Amniotic stem cell (primary cell): ENCODE measurements around the gene HOXA3.

Experiments used
- DNase-seq: peaks from one replicate; lab custom pipeline; 2025; lab: John Stamatoyannopoulos, UW

Gene HOXA3

DNA sequence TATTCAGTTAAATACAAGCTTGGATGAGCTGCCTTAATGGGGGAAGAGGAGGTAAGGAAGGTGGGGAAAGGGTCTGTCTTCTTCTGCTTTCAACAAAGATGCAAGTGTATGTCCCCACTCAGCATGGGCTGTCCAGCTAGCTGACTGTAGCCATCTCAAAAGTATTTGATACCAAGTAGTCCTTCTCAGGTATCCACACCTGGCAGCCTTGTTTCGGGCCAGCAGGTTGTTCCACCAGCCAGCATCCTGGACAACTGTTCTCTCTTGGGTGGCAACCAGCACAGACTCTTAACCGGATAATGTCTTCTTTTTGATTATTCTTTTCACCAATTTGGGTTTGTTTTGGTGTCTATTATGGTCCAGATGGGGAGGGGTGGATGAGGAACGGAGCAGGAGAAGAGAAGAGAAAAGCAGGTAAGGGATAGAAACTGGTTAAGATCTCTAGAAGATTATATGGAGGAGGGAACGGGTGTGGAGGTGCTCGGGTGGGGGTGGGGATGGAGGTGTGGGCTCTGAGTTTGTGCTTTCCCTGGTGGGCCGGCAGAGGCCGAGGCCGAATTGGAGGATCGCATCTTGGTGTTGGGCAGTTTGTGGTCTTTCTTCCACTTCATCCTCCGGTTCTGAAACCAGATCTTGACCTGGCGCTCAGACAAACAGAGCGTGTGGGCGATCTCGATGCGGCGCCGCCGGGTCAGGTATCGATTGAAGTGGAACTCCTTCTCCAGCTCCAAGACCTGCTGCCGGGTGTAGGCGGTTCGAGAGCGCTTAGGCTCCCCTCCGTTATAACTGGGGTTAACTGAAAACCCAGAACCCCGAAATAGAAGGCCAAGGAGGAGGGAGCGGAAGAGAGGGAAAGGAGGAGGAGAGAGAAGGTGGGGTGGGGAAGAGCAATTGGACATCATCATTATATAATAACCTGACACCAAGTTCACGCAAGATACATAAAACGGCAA, 23.3 kb downstream of the HOXA3 start:
- no peak for DNase-seq

- DNase-seq, result no peak
Measured at GRCh38 chr7:27128034-27128433, 24.3 kb downstream of the HOXA3 start.

- DNase-seq, result no peak
Measured at GRCh38 chr7:27126596-27127327, 25.6 kb downstream of the HOXA3 start.

DNA sequence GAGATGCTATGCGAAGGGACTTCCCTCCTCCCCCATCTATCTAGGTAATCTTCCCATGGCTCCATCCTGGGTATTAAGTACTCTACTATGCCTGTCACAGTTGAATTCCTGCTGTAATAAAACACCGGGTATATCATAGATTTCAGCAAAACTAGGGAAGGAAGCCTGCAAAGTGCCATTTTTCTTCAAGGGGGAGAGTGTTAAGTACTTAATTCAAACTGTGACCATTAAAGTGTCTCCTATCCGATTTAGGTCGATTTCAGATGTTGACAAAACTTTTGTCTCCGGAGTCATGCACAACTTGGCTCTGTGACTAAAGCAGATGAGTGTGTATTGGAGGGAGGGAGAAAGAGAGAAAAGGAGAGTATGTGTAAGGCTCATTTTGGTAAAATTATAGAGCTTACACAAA, 26.4 kb downstream of the HOXA3 start:
- DNase-seq, result no peak

DNA sequence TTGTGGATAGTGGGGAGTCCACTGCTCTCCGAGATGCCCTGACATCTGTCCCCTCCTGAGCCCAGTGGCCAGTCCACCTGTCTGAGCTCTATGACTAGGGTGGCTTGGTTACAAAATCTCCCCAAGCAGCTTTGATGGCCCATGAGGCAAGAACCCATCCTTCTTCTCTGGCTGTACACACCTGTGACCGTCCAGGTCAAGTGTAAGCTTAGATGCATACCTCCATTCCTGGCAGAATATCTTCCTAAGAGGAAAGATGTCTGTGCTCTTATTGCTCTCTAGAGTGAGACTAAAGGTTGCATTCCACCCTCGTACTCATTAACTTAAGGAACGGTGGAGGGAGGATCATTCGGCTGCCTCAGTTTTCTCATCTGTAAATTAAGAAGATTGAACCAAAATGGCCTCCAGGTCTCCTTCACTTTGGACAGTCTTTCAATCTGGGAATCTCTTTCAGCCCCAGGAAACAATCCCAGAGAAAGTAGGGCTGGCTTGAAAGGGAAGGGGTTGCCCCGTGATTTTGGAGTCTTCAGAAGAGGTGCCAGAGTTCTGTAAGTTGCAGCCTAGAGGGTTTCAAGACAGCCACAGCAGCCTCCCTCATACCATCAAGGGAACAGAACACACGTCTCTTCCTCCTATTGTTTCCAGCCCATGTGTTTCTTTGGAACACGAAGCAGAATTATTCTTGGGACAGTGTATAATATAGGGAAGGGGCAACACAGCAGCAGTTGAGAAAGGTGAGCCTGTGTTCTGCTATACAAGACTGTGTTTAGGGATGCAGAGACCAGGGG, 27.3 kb downstream of the HOXA3 start:
- no peak for DNase-seq

GRCh38 chr7:27124096-27124901, 28.1 kb downstream of the HOXA3 start:
- DNase-seq, result no peak

- no peak for DNase-seq
Measured at GRCh38 chr7:27123477-27124053, 28.8 kb downstream of the HOXA3 start.

GRCh38 chr7:27123007-27123476, 29.3 kb downstream of the HOXA3 start:
- no peak for DNase-seq

- no peak for DNase-seq
Measured at GRCh38 chr7:27122077-27122910, 30.1 kb downstream of the HOXA3 start.

GRCh38 chr7:27121684-27122076, 30.7 kb downstream of the HOXA3 start:
- no peak for DNase-seq

DNA sequence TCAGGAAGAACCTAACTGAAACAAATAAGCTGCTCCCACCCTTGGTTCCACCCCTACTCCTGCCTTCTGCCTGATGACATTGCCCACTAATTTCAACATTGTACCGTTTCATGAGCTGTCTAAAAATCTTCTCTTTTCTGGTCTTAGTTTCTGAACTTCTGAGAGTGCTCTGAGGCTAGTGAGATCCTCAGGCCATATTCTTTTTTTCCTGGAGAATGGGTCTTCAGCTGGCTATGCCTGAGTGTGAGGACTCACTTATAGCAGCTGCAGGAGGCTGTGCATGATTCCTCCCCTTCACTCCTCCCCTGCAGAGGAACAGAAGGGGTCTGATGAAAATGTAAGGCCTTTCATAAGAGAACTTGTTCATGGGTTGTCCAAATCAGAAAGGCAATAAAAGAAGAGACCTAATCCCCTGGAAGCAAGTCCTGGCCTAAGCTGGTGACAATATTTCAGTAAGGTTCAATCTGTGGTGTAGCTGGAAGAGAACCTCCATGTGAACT, 32.9 kb downstream of the HOXA3 start:
- no peak for DNase-seq

GRCh38 chr7:27118580-27118979, 33.8 kb downstream of the HOXA3 start:
- DNase-seq, result no peak

- no peak for DNase-seq
Measured at GRCh38 chr7:27117887-27118491, 34.4 kb downstream of the HOXA3 start.

GRCh38 chr7:27116962-27117886, 35.2 kb downstream of the HOXA3 start:
- no peak for DNase-seq

DNA sequence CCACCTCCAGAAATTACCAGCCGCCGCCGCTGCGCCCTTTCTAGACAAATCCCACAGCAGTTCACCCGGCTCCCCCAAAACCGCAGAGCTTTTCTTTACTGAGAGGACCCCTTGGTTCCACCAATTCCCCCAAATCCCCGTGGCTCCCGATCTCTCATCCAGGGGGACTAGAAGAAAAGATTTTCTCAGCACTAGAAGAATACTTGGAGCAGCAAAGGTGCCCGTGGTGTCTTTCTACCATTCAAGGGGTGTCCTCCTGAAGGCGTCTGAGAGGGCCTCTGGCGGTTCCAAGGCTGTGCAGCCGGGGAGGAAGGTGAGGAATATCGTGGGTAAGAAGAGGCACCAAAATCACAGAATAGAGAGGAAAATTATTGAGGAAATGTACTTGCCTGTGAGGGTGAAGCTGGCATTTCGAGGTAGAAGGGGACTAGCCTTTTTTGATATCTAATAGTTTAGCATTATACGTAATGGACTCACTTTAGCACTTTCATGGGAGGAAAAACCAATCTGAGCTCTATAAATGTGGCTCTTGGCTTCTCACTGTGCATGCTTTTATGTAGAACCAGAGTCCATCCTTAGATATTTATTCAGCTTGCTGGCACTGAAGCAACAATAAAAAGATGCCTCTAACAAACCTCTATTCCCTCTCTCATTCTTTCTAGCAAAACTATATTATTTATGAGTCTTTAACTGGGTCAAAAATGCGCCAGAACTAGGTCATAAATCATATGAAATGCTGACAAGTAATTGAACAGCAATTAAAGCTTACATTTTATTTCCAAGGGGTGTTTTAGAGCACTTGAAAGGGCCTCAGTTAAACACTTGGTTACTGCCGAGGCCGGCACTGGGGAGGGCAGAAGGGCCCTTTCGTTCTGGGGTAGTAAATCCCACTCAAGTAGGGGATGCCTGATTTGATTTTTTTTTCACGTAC, 36.1 kb downstream of the HOXA3 start:
- no peak for DNase-seq

GRCh38 chr7:27115221-27116026, 37.0 kb downstream of the HOXA3 start:
- no peak for DNase-seq

GRCh38 chr7:27114881-27115220, 37.5 kb downstream of the HOXA3 start:
- no peak for DNase-seq
